Mucosa of rectum (tissue), 2 donors: ENCODE measurements around the gene NBEA.

Experiments
- H3K27ac ChIP-seq, 2 donors: one replicate each; pipeline ENCODE4 v1.7.0; 2013; ENCODE audit warnings: inconsistent platforms in 2 of 2, low read depth in 2 of 2, low read length in 2 of 2
- H3K27me3 ChIP-seq, 2 donors: one replicate each; pipeline ENCODE4 v1.7.0; 2013; ENCODE audit warnings: low read length in 2 of 2; ENCODE audit not compliant: control insufficient read depth in 2 of 2, insufficient read depth in 2 of 2
- H3K36me3 ChIP-seq, 2 donors: one replicate each; pipeline ENCODE4 v1.7.0; 2013; ENCODE audit warnings: low read length in 2 of 2; ENCODE audit not compliant: control insufficient read depth in 2 of 2, insufficient read depth in 2 of 2
- H3K4me1 ChIP-seq, 2 donors: one replicate each; pipeline ENCODE4 v1.7.0; 2013; ENCODE audit warnings: low read length in 2 of 2, mild to moderate bottlenecking in 1 of 2; ENCODE audit not compliant: control insufficient read depth in 2 of 2, insufficient read depth in 2 of 2
- H3K4me3 ChIP-seq, 2 donors: one replicate each; pipeline ENCODE4 v1.7.0; 2013; ENCODE audit warnings: low read length in 2 of 2
- H3K9ac ChIP-seq, 2 donors: one replicate each; pipeline ENCODE4 v1.7.0; 2013; ENCODE audit warnings: low read length in 2 of 2, low read depth in 1 of 2, mild to moderate bottlenecking in 1 of 2
- H3K9me3 ChIP-seq, 2 donors: one replicate each; pipeline ENCODE4 v1.7.0; 2013; ENCODE audit warnings: low read length in 2 of 2; ENCODE audit not compliant: control insufficient read depth in 2 of 2
- donor health status: healthy.
- donor health status: Normal muscosa, but diverticular disease.

The NBEA gene

DNA sequence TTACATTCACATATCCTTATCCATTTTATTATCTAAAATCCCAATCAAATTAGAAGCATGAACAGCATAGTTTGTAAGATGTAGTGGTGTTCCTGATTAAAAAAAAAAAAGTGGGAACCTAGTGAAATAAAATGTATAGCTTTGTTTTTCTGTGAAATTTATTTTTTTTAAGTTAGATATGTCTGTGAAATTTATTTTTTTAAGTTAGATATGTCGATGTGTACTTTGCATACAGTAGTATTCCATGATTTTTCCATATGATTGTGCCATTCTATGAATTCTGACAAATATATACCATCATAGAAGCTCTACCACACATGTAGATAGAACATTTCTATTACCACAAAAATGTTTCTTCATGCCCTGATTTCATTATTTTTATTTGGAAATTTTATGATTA, 540.5 kb downstream of the NBEA start:
- no peak overlapping the region for H3K9ac ChIP-seq
- no peaks in the 10 kb centered on the region for H3K9me3 ChIP-seq
- no peaks in the 10 kb centered on the region for H3K4me1 ChIP-seq
- H3K36me3 ChIP-seq = no peaks in the 10 kb centered on the region
- no peak overlapping the region for H3K27ac ChIP-seq
- H3K27me3 ChIP-seq = peaks cover 4 to 9% of the 10 kb centered on the region in 2 donors
- H3K4me3 ChIP-seq = no peak overlapping the region

DNA sequence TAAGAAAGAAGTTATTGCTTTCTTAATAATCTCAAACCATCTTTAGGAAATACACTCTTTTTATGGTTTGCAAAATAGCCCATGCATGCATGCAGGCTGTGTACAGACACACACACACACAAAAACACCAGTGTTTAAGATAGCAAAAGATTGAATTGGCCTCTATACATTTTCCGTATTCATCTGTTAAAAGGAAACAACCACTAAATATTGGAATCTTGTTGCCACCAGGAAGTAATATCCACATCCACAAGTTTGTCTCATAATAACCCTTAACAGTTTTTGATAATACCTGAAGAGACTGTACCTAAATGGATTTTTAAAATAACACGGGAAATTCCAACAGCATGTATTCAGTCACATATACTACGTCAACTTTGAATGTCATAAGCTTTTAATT, 541.7 kb downstream of the NBEA start:
- Histone ChIP-seq H3K4me3 (no peak overlapping the region), H3K9me3 (no peaks in the 10 kb centered on the region), H3K9ac (no peak overlapping the region), H3K36me3 (no peaks in the 10 kb centered on the region), H3K27ac (no peak overlapping the region), H3K4me1 (no peaks in the 10 kb centered on the region), H3K27me3 (no peaks in the 10 kb centered on the region)

DNA sequence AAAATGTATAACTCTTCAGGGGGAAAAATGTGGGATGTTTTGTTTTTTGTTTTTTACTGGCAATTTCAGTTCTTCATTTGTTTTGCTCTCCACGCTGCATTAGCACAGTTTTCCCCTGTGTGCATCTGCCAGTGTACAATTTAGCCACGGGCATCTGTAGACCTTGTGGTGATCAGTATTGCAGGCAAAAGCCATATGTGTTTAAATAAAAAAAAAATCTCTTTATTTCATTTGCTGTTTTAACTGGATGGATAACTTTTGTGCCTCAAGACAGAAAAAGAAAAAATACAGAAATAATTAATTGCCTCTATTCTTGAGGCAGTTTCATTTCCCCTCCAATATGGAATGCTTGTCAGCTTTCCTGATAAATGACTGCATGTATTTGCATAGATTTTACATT, 542.3 kb downstream of the NBEA start:
- no peak overlapping the region for H3K4me3 ChIP-seq
- no peak overlapping the region for H3K9ac ChIP-seq
- no peaks in the 10 kb centered on the region for H3K36me3 ChIP-seq
- no peaks in the 10 kb centered on the region for H3K27me3 ChIP-seq
- no peak overlapping the region for H3K27ac ChIP-seq
- H3K9me3 ChIP-seq = no peaks in the 10 kb centered on the region
- no peaks in the 10 kb centered on the region for H3K4me1 ChIP-seq

DNA sequence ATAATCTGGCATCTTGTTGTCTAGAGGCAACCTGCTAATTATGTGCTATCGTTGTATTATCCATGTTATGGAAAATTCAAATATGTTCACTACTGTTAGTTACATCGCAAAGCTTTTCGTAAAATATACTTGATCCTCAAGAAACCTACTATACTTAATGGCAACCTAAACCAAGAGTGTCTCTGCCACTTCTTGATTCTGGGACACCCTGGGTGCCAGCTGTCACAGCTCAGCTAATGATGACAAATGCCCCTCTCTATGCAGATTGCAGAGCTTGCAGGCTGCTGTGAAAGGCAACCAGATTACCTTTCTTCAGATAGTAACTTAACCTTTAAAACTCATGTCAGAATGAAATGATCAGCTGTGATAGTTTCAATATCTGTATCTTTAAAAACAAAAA, 543.4 kb downstream of the NBEA start:
- Histone ChIP-seq H3K9me3 (no peaks in the 10 kb centered on the region), H3K4me1 (no peaks in the 10 kb centered on the region), H3K27ac (no peak overlapping the region), H3K36me3 (no peaks in the 10 kb centered on the region), H3K9ac (no peak overlapping the region), H3K27me3 (no peaks in the 10 kb centered on the region), H3K4me3 (no peak overlapping the region)

DNA sequence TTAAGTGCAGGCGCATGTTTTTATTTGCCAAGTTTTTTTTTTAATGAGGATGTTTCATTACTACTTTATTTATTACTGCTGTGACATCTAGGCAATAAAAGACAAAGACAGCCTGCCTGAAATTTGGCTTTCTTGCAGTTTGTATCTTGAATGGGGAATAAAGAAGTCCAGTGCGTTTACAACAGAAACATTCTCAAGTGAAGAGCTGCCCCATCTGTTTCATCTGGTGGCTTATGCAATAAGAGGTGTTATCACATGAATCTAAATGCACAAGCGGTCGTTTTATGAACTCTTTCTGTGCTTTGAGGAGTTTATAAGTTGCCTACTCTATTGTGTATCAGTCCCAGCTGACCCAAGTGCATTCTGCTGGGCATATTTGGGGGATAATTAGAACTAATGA, 547.0 kb downstream of the NBEA start:
- Histone ChIP-seq H3K27me3 (no peaks in the 10 kb centered on the region), H3K4me1 (no peaks in the 10 kb centered on the region)

DNA sequence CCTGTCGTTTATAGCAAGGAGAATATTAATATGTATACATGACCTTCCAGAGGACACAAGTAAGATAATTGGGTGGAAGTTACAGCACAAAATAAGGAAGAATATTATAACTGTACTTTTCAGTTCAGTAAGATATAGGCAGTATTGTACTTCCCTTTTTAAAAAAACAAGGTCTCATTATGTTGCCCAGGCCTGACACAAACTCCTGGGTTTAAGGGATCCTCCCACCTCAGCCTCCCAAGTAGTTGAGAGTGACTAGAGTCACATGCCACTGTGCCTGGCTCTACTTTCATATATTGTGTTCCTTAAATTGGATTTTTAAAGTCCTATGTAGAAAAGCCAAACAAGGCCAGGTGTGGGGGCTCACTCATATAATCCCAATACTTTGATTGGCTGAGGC, 553.9 kb downstream of the NBEA start:
- Histone ChIP-seq H3K27me3 (no peaks in the 10 kb centered on the region), H3K9ac (no peak overlapping the region), H3K9me3 (no peaks in the 10 kb centered on the region), H3K27ac (no peak overlapping the region), H3K4me3 (no peak overlapping the region), H3K36me3 (no peaks in the 10 kb centered on the region), H3K4me1 (no peaks in the 10 kb centered on the region)

More for the DNA sequence above, 547.0 kb downstream of the NBEA start:
- no peak overlapping the region for H3K27ac ChIP-seq
- H3K9ac ChIP-seq = no peak overlapping the region
- no peaks in the 10 kb centered on the region for H3K9me3 ChIP-seq
- H3K4me3 ChIP-seq = no peak overlapping the region
- H3K36me3 ChIP-seq = no peaks in the 10 kb centered on the region

DNA sequence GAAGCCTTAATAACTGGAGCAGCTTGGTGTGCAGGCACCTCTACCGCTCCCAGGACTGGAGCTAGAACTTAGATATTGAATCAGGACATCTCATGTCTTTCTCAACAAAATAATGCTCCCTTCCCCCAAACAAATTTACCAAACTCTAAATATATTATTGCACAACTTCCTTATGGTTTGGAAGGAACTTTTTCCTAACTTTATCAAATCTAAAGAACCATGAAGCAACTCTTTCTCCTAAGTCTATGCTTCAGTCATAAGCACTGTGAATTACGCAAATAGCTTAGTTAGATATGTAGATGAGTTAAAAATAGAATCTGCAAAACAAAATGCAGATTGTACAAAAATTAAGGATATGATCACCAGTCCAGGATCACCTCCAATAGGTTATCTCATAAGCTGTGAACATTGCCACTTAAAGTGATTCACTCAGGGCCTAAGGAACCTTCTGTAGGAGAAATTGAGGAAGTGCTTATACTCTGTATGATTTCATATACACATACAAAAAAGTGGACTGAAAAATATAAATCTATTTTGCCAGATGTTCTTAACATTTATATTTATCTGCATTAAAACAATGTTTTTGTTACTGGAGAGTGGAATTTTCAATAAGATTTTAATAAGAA, 554.8 kb downstream of the NBEA start:
- Histone ChIP-seq H3K27me3 (no peaks in the 10 kb centered on the region), H3K36me3 (no peaks in the 10 kb centered on the region), H3K4me3 (no peak overlapping the region), H3K4me1 (no peaks in the 10 kb centered on the region), H3K9me3 (no peaks in the 10 kb centered on the region), H3K27ac (no peak overlapping the region), H3K9ac (no peak overlapping the region)

DNA sequence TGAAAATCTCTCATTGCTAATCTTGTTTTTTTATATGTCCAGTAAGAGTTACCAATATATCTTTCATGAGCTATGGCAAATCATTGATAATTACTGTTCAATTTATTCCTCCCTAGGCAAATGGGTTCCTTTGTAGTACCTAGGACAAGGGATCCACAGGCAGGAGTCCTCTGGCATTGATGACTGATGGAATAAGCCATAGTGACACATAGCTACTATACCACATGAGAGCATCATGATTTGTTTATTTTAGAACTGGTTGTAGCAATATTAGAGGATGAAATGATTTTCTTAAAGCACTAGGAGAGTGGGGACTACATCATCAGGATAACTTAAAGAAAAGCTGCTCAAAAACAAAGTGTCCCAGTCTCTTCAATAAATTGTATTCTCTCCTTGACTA, 556.2 kb downstream of the NBEA start:
- Histone ChIP-seq H3K4me3 (no peak overlapping the region), H3K9me3 (no peaks in the 10 kb centered on the region), H3K27me3 (no peaks in the 10 kb centered on the region), H3K9ac (no peak overlapping the region), H3K36me3 (no peaks in the 10 kb centered on the region), H3K4me1 (no peaks in the 10 kb centered on the region), H3K27ac (no peak overlapping the region)

DNA sequence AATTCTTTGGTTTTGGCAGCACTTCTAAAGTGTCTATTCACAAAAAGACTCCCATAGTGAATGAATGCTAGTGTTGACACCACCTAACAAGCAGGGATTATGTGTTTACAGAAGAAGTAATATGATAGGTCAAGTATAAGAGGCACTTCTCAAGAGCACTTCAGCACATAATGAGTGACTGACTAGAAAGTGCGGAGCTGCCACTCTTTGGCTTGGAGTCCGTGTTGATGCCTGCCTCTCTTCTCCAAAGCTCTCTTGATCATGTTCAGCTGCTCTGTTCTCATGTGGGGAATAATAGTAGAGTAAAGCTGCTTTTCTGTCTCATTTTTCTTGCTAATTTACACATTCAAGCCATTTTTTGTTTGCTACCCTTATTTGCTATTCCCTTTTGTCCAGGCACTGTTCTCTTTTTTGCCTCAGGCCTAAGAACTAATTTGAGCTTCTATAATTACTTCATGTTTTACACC, 557.2 kb downstream of the NBEA start:
- H3K9ac ChIP-seq = no peak overlapping the region
- no peak overlapping the region for H3K4me3 ChIP-seq
- no peaks in the 10 kb centered on the region for H3K36me3 ChIP-seq
- H3K4me1 ChIP-seq = no peaks in the 10 kb centered on the region
- H3K27ac ChIP-seq = no peak overlapping the region
- H3K9me3 ChIP-seq = no peaks in the 10 kb centered on the region
- no peaks in the 10 kb centered on the region for H3K27me3 ChIP-seq

DNA sequence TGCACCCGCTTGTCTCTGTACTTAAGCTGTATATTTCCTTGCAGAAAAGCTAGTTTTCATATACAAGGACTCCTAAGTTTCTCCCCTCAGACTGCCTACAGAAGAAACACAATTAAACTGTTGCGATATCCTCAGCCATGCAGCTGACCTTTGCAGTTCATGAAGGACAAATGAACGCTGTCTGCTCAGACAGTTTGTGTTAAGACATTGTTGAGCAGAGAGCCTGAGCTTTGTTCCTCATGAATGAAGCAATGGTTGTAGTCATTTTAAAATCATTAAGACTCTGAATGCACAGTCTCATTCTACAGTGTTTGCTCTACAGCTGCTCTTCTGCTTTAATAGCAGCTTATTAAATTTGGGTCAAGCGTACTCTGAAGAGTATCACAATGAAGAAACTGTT, 557.6 kb downstream of the NBEA start:
- Histone ChIP-seq H3K27ac (no peak overlapping the region), H3K36me3 (no peaks in the 10 kb centered on the region), H3K4me3 (no peak overlapping the region), H3K4me1 (no peaks in the 10 kb centered on the region), H3K9me3 (no peaks in the 10 kb centered on the region), H3K27me3 (no peaks in the 10 kb centered on the region), H3K9ac (no peak overlapping the region)

DNA sequence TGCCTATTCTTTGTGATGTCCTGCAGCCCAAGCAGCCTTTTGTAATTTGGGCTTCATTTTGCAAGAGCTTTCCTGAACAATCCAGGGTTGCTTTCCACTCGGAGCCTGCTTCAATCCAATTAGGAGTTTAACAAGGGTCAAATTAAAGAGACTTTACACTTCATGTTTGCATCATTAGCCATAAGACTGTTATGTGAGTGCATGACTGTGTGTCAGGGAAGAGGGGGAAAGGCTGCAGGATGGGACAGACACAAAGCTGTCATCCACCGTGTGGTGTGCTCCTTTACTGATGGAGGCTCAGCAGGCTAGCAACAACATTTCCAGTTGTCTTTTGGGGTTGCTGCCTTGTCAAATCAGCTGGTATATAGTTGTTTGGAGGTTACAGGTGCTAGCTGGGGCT, 558.1 kb downstream of the NBEA start:
- no peak overlapping the region for H3K27ac ChIP-seq
- no peaks in the 10 kb centered on the region for H3K4me1 ChIP-seq
- no peak overlapping the region for H3K4me3 ChIP-seq
- H3K27me3 ChIP-seq = no peaks in the 10 kb centered on the region
- no peaks in the 10 kb centered on the region for H3K9me3 ChIP-seq
- no peak overlapping the region for H3K9ac ChIP-seq
- H3K36me3 ChIP-seq = no peaks in the 10 kb centered on the region
